Eye (tissue), 1 donor: Measurements from ENCODE around the gene CYP4F2.
"Not testable (repeated sequence)": the region's sequence is repeated elsewhere in the genome, so short reads cannot be mapped to it uniquely, and the experiment has no call there.

Experiments
- DNase-seq: peaks from one replicate; pipeline ENCODE4 v3.0.0-alpha.2; 2015

Gene CYP4F2

GRCh38 chr19:15843203-15843893 lies 54.5 kb downstream of the CYP4F2 start:
- DNase-seq = no peak

GRCh38 chr19:15841875-15842569 lies 55.9 kb downstream of the CYP4F2 start:
- DNase-seq = no peak

- no peak for DNase-seq
Observed at GRCh38 chr19:15840833-15841232, 57.0 kb downstream of the CYP4F2 start.

GRCh38 chr19:15839888-15840287 lies 58.0 kb downstream of the CYP4F2 start:
- DNase-seq = not testable (repeated sequence)

DNA sequence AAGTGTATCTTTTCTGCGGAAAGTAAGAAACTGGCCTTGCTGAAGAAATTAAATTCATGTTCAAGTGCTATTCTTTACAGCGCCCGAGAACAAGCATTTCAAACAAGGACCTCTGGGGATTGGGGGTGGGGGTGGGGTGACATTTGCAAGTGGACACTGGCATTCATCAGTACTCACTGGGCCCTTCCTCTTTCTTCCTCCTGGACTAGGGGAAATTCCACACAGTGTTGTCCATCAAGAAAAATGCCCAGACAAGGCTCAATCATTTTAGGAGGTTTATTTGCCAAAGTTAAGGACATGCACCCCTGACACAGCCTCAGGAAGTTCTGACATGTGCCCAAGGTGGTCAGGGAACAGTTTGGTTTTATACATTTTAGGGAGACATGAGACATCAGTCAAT lies 59.5 kb downstream of the CYP4F2 start:
- DNase-seq = no peak

DNA sequence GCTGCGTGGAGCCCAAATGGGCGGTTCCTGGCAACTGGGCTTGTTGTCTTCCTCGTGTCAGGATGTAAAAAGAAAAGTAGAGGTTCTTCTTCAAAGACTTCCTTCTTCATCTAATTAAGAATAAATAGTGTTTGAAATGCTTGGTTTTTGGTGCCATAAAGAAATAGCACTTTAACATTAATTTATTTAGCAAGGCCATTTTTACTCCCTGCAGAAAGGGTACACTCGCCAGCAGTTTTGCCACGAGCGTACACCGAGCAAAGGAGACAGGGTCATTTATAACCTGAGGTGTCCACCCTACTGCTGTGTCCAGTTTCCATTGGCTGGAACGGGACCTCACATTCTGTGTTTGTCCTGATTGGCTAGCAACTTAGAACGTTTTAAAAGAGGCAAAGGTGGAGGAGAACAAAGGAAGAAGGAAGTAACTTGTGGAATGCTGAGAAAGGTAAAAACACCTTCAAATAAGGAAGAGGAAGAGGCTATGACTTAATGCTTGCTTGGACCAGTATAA lies 60.6 kb downstream of the CYP4F2 start:
- no peak for DNase-seq

GRCh38 chr19:15836330-15837220 lies 61.3 kb downstream of the CYP4F2 start:
- DNase-seq = peak; percentile 99

DNA sequence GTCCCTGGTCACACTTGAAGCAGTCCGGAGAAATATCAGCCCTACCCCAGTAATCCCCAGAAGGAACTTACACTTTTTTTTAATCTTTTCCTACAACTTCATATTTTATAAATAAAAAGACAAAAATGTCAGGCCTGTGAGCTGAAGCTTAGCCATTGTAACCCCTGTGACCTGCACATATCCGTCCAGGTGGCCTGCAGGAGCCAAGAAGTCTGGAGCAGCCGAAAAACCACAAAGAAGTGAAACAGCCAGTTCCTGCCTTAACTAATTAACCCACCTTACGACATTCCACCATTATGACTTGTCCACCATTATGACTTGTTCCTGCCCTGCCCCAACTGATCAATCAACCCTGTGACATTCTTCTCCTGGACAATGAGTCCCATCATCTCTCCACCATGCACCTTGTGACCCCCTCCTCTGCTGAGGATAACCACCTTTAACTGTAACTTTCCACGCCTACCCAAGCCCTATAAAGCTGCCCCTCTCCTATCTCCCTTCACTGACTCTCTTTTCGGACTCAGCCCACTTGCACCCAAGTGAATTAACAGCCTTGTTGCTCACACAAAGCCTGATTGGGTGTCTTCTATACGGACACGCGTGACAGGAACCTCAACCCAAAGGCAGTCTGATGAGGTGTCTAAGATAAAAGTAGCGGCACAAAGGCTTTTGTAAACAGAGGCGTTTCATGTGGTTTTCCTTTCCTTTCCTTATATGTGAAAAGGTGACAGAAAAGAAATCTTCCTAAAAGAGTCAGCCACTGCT lies 62.1 kb downstream of the CYP4F2 start:
- not testable (repeated sequence) for DNase-seq

- DNase-seq = not testable (repeated sequence)
Observed at GRCh38 chr19:15834232-15834631, 63.6 kb downstream of the CYP4F2 start.

- no peak for DNase-seq
Observed at GRCh38 chr19:15831626-15832025, 66.2 kb downstream of the CYP4F2 start.

- no peak for DNase-seq
Observed at GRCh38 chr19:15829786-15830185, 68.1 kb downstream of the CYP4F2 start.

DNA sequence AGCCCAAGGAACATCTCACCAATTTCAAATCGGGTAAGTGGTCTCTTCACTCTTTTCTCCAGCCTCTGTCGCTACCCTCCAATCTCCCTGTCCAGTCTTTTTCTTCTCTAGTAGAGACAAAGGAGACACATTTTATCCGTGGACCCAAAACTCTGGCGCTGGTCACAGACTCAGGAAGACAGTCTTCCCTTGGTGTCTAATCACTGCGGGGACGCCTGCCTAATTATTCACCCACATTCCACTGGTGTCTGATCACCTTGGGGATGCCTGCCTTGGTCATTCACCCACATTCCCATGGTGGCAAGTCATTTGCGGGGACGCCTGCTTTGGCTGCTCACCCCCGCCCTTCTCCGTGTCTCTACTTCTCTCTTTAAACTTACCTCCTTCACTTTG lies 68.6 kb downstream of the CYP4F2 start:
- no peak for DNase-seq

DNA sequence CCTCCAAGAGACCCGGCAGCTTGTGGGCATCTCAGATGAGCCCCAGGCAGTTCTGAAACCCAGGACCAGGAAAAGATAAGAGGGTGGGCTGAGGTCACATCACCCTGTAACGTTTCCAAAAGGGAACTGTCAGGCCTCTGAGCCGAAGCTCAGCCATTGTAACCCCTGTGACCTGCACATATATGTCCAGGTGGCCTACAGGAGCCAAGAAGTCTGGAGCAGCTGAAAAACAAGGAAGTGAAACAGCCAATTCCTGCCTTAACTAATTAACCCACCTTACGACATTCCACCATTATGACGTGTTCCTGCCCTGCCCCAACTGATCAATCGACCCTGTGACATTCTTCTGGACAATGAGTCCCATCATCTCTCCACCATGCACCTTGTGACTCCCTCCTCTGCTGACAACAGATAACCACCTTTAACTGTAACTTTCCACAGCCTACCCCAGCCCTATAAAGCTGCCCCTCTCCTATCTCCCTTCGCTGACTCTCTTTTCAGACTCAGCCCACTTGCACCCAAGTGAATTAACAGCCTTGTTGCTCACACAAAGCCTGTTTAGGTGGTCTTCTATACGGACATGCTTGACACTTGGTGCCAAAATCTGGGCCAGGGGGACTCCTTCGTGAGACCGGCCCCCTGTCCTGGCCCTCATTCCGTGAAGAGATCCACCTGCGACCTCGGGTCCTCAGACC lies 69.1 kb downstream of the CYP4F2 start:
- not testable (repeated sequence) for DNase-seq

- DNase-seq = no peak
Observed at GRCh38 chr19:15828121-15828610, 69.7 kb downstream of the CYP4F2 start.
